ENCODE results near the gene PER2. TPM values are rescaled to one million over a fixed set of nuclear protein-coding genes. Genes with fewer than 3 reads are reported as not detected.

PER2 gene
- polyA plus RNA-seq, 2 of the 4 experiments (the other 2 are of a cell fraction): 3.4 to 8.5 TPM

DNA sequence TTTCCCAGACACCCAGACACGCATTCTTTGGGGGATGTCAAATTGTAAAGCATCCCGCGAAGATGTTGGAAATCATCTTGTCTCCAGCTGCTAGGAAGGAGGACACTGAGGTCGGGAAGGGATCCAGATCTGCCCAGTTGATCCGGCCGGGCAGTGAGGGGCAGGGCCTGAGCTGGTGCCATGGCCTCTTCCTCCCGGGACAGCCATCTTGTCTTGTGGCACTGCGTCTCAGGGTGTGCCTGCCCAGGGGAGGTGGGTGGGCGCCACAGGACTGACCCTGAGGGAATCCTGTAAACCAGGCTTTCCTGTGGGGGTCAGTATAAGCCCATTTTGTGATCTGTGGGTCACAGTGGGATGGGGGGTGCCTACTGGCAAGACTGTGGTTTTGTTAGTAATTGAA is 42.0 kb upstream of the PER2 start:
- CTCF ChIA-PET: interaction anchor here (1.0 to 1.4 kb wide), 2 partner anchors 8 to 11 kb away, joined by 3 to 7 read pairs; no protein-coding TSS in a partner anchor

DNA sequence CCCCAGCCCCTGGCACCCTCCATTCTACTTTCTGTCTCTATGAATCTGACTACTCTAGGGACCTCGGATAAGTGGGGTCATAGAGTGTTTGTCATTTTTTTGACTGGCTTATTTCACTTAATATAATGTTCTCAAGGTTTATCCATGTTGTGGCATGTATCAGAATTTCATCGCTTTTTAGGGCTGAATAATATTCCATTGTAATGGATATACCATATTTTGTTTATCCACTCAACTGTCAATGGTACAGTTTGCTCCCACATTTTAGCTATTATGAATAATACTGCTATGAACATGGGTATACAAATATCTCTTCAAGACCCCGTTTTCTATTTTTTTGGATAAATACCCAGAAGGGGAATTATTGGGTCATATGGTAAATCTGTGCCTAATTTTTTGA is 39.3 kb upstream of the PER2 start:
- 94% methylated on average over 3 of the region's 3 CpGs for WGBS (ENCODE audit: missing lambda C conversion rate)
- DNase-seq (ENCODE audit: low read depth in 1 of 2, low spot score in 1 of 2) (no peak), FAIRE-seq (no peak), ATAC-seq (no peak)
- ChIA-PET POLR2A (no interaction called here), CTCF (interaction anchor here (0.9 to 1.4 kb wide), 4 partner anchors 28 to 72 kb away, joined by 3 to 6 read pairs (median 4); no protein-coding TSS in a partner anchor)
- no peak for TF ChIP-seq ZC3H11A (IDR thresholded peaks at IDR 0.05)
- TF ChIP-seq MYC (IDR thresholded peaks at IDR 0.05; ENCODE audit: borderline replicate concordance, low read length): no peak
- no peak for TF ChIP-seq BHLHE40 (IDR thresholded peaks at IDR 0.05; ENCODE audit: low read depth, low read length)
- TF ChIP-seq, protein P1, sequence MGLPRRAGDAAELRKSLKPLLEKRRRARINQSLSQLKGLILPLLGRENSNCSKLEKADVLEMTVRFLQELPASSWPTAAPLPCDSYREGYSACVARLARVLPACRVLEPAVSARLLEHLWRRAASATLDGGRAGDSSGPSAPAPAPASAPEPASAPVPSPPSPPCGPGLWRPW (IDR thresholded peaks at IDR 0.05): no peak
- no peak for TF ChIP-seq POLR2AphosphoS2 (conservative IDR thresholded peaks at IDR 0.05; ENCODE audit: low read length)
- no peak for TF ChIP-seq RARB (CRISPR knock-in tag; IDR thresholded peaks at IDR 0.05)
- TF ChIP-seq ESRRA (IDR thresholded peaks at IDR 0.05; ENCODE audit: borderline replicate concordance, low read length): no peak
- no peak for TF ChIP-seq JUNB (IDR thresholded peaks at IDR 0.05)
- no peak for TF ChIP-seq MAFK (IDR thresholded peaks at IDR 0.05; ENCODE audit: partially characterized antibody)
- no peak for TF ChIP-seq JUN (IDR thresholded peaks at IDR 0.05)
- no peak for TF ChIP-seq EHF (CRISPR knock-in tag; IDR thresholded peaks at IDR 0.05)
- H3K27ac ChIP-seq: no peak overlapping the region
- H3K4me1 ChIP-seq: no peaks in the 10 kb centered on the region
- H3K4me3 ChIP-seq: no peak overlapping the region
- H3K9me3 ChIP-seq: no peaks in the 10 kb centered on the region
- H3K4me2 ChIP-seq: no peak overlapping the region

More for the DNA sequence above, 42.0 kb upstream of the PER2 start:
- no peak for FAIRE-seq
- no peak for DNase-seq (ENCODE audit: low read depth in 1 of 2, low spot score in 1 of 2)
- no peak overlapping the region for H3K4me3 ChIP-seq
- no peak for ATAC-seq
- POLR2A ChIA-PET: no interaction called here
- H3K4me1 ChIP-seq: no peaks in the 10 kb centered on the region
- no peak overlapping the region for H3K27ac ChIP-seq
- 88% methylated on average over 6 of the region's 9 CpGs for WGBS (ENCODE audit: missing lambda C conversion rate)
- no peak overlapping the region for H3K4me2 ChIP-seq
- H3K9me3 ChIP-seq: no peaks in the 10 kb centered on the region
- TF ChIP-seq HOXB5 (CRISPR knock-in tag; IDR thresholded peaks at IDR 0.05) (no peak), ESRRA (IDR thresholded peaks at IDR 0.05; ENCODE audit: borderline replicate concordance, low read length) (no peak), HOXA7 (CRISPR knock-in tag; IDR thresholded peaks at IDR 0.05) (no peak), CBX8 (IDR thresholded peaks at IDR 0.05) (no peak), SREBF2 (IDR thresholded peaks at IDR 0.05) (no peak), FOSB (CRISPR knock-in tag; IDR thresholded peaks at IDR 0.05) (no peak), CHD4 (IDR thresholded peaks at IDR 0.05; ENCODE audit: borderline replicate concordance) (no peak), GATA3 (IDR thresholded peaks at IDR 0.05; ENCODE audit: borderline replicate concordance) (no peak), EHMT2 (IDR thresholded peaks at IDR 0.05; ENCODE audit: low read depth) (no peak), POLR2A (IDR thresholded peaks at IDR 0.05; ENCODE audit: low read length) (no peak), KDM5A (IDR thresholded peaks at IDR 0.05) (no peak), KDM1A (IDR thresholded peaks at IDR 0.05; ENCODE audit: low read depth) (no peak), HDAC2 (IDR thresholded peaks at IDR 0.05) (no peak), PHF8 (IDR thresholded peaks at IDR 0.05; ENCODE audit: borderline replicate concordance, low read depth) (no peak)
- TF ChIP-seq, protein P1 (IDR thresholded peaks at IDR 0.05): no peak
- TF ChIP-seq, protein P2, sequence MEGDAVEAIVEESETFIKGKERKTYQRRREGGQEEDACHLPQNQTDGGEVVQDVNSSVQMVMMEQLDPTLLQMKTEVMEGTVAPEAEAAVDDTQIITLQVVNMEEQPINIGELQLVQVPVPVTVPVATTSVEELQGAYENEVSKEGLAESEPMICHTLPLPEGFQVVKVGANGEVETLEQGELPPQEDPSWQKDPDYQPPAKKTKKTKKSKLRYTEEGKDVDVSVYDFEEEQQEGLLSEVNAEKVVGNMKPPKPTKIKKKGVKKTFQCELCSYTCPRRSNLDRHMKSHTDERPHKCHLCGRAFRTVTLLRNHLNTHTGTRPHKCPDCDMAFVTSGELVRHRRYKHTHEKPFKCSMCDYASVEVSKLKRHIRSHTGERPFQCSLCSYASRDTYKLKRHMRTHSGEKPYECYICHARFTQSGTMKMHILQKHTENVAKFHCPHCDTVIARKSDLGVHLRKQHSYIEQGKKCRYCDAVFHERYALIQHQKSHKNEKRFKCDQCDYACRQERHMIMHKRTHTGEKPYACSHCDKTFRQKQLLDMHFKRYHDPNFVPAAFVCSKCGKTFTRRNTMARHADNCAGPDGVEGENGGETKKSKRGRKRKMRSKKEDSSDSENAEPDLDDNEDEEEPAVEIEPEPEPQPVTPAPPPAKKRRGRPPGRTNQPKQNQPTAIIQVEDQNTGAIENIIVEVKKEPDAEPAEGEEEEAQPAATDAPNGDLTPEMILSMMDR (IDR thresholded peaks at IDR 0.05): no peak
- TF ChIP-seq, protein P3, sequence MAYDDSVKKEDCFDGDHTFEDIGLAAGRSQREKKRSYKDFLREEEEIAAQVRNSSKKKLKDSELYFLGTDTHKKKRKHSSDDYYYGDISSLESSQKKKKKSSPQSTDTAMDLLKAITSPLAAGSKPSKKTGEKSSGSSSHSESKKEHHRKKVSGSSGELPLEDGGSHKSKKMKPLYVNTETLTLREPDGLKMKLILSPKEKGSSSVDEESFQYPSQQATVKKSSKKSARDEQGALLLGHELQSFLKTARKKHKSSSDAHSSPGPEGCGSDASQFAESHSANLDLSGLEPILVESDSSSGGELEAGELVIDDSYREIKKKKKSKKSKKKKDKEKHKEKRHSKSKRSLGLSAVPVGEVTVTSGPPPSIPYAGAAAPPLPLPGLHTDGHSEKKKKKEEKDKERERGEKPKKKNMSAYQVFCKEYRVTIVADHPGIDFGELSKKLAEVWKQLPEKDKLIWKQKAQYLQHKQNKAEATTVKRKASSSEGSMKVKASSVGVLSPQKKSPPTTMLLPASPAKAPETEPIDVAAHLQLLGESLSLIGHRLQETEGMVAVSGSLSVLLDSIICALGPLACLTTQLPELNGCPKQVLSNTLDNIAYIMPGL (CRISPR knock-in tag; IDR thresholded peaks at IDR 0.05; ENCODE audit: borderline replicate concordance): no peak
- TF ChIP-seq, protein P4, sequence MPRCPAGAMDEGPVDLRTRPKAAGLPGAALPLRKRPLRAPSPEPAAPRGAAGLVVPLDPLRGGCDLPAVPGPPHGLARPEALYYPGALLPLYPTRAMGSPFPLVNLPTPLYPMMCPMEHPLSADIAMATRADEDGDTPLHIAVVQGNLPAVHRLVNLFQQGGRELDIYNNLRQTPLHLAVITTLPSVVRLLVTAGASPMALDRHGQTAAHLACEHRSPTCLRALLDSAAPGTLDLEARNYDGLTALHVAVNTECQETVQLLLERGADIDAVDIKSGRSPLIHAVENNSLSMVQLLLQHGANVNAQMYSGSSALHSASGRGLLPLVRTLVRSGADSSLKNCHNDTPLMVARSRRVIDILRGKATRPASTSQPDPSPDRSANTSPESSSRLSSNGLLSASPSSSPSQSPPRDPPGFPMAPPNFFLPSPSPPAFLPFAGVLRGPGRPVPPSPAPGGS (IDR thresholded peaks at IDR 0.05): no peak
- TF ChIP-seq, protein P5, sequence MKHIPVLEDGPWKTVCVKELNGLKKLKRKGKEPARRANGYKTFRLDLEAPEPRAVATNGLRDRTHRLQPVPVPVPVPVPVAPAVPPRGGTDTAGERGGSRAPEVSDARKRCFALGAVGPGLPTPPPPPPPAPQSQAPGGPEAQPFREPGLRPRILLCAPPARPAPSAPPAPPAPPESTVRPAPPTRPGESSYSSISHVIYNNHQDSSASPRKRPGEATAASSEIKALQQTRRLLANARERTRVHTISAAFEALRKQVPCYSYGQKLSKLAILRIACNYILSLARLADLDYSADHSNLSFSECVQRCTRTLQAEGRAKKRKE (CRISPR knock-in tag; IDR thresholded peaks at IDR 0.05; ENCODE audit: low read depth): no peak
- TF ChIP-seq, protein P6, sequence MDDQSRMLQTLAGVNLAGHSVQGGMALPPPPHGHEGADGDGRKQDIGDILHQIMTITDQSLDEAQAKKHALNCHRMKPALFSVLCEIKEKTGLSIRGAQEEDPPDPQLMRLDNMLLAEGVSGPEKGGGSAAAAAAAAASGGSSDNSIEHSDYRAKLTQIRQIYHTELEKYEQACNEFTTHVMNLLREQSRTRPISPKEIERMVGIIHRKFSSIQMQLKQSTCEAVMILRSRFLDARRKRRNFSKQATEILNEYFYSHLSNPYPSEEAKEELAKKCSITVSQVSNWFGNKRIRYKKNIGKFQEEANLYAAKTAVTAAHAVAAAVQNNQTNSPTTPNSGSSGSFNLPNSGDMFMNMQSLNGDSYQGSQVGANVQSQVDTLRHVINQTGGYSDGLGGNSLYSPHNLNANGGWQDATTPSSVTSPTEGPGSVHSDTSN (IDR thresholded peaks at IDR 0.05): no peak

Data from A549 (cell line).